Glomerular visceral epithelial cell (primary cell): ENCODE data around the gene CGB5.
A peak's percentile ranks its signal among the peaks of the same experiment; 100 is the strongest.
"Not testable (repeated sequence)": the region's sequence is repeated elsewhere in the genome, so short reads cannot be mapped to it uniquely, and the experiment has no call there.

Experiments
- DNase-seq: peaks from one replicate; pipeline ENCODE4 v3.0.0-alpha.2; 2016; ENCODE audit errors: extremely low spot score

CGB5 gene

DNA sequence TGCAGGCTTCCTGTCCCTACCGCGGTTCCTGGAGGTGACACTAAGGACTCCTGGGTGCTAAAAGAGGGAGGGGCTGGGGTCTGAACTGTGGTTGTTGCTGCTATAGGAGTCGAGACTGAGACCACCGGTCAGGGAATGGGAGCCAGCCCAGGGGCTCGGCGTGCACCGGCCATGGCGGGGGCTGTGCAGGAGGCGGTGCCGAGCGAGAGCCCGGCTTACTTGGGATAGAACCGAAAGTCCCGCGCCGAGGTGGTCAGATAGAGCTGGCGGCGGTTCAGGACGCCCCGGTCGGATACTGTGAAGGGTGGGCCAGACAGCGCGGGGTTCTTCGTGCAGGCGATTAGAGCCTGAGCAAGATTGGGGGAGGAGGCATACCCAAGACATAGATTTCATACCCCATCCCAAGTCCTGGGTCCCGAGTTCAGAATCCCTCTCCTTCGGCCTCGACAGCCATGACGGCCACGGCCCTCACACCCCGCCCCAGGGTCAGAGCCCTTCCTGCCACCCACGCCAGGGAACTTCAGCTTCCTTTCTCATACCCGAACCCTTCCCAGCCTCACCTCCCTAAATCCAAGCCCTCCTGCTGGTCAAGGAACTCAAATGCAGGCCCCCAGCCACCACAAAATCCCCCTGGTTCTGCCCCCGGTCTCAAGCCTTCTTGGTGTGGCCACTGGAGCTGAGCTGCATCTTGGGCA is 13.4 kb downstream of the CGB5 start:
- DNase-seq, result not testable (repeated sequence)

DNA sequence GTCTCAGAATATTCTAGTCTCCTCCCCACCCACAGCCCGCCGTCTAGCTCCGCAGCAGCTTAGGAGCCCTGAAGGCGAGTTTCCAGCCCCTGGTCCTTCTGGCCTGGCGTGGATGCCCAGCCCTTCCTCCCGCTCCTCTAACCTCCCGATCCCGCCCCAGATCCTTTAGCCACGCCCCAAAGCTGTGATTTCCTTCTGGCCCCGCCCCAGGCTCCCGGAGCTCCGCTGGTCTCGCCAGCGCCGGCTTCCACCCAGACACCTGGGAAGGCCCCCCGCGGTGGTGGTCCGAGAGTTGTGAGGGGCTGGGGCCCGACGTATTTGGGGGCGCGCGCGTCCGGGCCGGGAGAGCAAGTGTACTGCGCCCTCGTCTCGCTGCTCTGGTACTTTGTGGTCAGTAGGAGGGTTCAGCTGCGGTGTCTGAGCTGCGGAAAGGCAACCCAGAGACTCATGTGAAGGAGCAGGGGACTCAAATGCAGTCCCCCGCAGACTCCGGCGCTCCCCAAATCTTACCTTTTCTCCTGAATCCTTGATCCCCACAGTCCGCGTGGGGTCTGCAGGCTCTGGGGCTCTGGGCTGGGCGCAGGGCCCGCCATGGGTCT is 14.1 kb downstream of the CGB5 start, which contains the start of gene CGB7:
TSS of gene CGB7 (minus strand) at position 114 of the 599 bp plus-strand sequence. CDS start 2,374 bp downstream, outside the sequence.
- peak; percentile 82 for DNase-seq

DNA sequence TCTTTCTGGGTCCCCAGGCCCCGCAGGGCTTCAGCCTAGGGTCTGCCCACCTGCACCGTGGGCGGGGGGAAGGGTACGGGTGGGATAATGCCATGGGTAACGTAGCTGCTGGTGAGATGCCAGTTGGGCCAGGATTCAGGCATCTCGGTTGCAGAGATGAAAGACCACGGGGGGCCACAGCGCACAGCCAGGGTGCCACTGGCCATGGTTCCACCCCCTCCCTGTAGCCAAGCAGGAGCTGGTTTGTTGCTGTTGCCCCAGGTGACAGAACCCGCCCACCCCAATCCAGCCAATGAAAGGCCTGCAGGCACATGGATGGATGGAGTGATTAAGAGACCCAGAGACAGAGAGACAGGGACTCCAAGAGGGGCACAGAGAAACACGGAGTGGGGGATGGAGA is 14.9 kb downstream of the CGB5 start:
- peak; percentile 50 for DNase-seq

GRCh38 chr19:49059053-49059452 is 15.4 kb downstream of the CGB5 start:
- no peak for DNase-seq

- DNase-seq, result no peak
Measured at GRCh38 chr19:49061000-49061399, 17.4 kb downstream of the CGB5 start.

- no peak for DNase-seq
Measured at GRCh38 chr19:49061445-49061844, 17.8 kb downstream of the CGB5 start.

- no peak for DNase-seq
Measured at GRCh38 chr19:49064029-49064629, 20.5 kb downstream of the CGB5 start.

GRCh38 chr19:49064768-49065611 is 21.3 kb downstream of the CGB5 start, which contains the start of gene NTF4:
NTF4 (minus strand) TSS chr19:49064818; CDS start chr19:49061997, 2,821 bp downstream.
- no peak for DNase-seq

- DNase-seq, result no peak
Measured at GRCh38 chr19:49065905-49066512, 22.4 kb downstream of the CGB5 start.

GRCh38 chr19:49067554-49067953 is 23.9 kb downstream of the CGB5 start:
- no peak for DNase-seq

DNA sequence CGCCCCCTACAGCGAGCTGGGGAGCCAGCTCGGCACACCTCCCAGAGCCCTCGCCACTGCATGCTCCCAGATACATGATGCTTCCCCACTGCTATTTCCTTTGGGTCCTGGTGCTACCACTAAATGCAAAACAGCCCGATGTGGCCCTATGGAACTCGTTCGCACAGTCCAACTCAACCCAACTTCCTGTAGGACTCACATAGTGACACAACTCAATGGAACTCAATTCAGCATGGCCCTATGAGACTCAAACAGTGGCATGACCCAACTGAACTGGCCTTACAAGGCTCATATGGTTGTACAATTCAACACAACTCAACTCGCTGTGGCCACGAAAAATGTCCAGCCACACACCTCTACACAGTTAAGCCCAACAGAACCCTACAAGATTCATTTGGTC is 25.4 kb downstream of the CGB5 start:
- no peak for DNase-seq

- no peak for DNase-seq
Measured at GRCh38 chr19:49070416-49070815, 26.8 kb downstream of the CGB5 start.

- DNase-seq, result no peak
Measured at GRCh38 chr19:49071860-49072547, 28.4 kb downstream of the CGB5 start.

DNA sequence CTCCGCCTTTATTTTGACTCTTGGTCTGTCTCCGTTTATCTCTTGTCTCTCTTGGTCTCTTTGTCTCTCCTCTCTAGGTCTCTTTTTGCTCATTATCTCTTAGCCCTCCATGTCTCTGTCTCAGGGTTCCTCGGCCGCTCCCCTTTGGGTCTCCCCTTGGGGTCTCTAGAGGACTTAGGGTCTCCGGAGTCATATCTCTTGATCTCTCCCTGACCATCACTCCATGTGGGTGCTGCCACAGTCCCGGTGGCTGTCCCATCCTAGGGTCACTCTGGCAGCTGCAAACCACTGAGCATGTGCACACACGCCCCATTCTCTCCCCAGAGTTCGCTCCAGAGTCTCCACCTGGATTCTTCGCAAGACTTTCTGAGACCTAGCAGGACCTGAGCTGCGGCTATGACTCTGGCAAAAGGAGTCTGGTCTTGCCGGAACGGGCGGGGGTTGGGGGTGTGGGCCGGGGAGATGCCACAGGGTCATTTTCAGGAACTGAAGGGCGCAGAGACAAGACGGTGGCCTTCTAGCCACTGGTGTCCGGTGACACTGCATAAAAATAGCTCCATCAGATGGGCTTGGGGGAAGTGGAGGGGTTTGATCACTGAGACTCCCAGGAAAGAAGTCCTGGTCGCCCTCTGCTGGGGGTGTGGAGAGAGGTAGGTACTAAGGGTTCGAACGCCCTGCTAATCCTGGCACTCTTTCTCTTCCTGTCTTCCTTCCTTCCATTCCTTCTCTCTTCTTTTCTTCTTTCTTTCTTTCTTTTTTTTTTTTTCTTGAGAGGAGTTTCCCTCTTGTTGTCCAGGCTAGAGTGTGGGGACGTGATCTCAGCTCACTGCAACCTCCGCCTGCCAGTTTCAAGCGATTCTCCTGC is 30.1 kb downstream of the CGB5 start:
- peak; percentile 46 for DNase-seq

GRCh38 chr19:49074869-49075268 is 31.2 kb downstream of the CGB5 start:
- peak; percentile 68 for DNase-seq

- no peak for DNase-seq
Measured at GRCh38 chr19:49080392-49080791, 36.7 kb downstream of the CGB5 start.

- no peak for DNase-seq
Measured at GRCh38 chr19:49081273-49081672, 37.6 kb downstream of the CGB5 start.

DNA sequence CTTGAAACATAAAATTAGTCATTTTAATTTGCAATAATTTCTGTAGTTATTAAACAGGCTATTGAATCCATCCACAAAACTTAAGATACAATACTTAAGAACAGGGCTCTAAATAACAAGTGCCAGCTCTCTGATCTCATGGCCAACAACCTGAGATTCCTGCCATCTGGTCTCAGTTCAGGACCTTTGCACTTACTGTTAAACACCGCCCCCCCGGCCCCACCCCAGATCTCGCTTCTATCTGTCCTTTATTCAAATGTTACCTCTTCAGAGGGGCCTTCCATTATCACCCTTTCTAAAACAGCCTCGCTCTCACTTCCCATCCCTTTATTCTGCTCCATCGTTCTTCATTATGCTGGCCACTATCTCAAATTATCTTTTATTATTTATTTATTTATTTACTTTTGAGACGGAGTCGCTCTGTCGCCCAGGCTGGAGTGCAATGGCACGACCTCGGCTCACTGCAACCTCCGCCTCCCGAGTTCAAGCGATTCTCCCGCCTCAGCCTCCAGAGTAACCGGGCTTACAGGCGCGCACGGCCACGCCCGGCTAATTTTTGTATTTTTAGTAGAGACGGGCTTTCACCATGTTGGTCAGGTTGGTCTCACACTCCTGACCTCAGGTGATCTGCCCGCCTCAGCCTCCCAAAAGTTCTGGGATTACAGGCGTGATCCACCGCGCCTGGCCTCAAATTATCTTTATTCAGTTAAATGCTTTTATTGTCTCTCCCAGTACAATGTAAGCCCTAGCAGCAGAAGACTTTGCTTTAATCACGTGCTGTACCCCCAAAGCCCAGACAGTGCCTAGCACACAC is 40.8 kb downstream of the CGB5 start:
- no peak for DNase-seq
